HCT116 (cell line): ENCODE results near the gene RREB1. TPM values are rescaled to one million over a fixed set of nuclear protein-coding genes. Genes with fewer than 3 reads are reported as not detected.

Source experiments
- ATAC-seq: fragments of 200-7000 bp; cut with Tn5 transposase; 2 replicates; pipeline ENCODE4 v1.9.1; 2020; ENCODE audit warnings: mild to moderate bottlenecking, moderate library complexity
- BruUV-seq: library from RNA; stranded (reverse); fragments of 400-500 nt; replicated peaks from 2 replicates; lab custom pipeline; 2021; lab: Mats Ljungman, UMichigan
- CTCF ChIA-PET: fragments of 300-600 bp; sonication (Branson Sonifier 250); formaldehyde crosslinking; loops from one replicate; lab custom pipeline; 2021; ENCODE audit warnings: antibody characterized with exemption; lab: Charles Lee
- POLR2A ChIA-PET: fragments of 300-600, 350-600 bp; sonication (Branson Sonifier 250); formaldehyde crosslinking; loops from one replicate; lab custom pipeline; 2021; ENCODE audit warnings: antibody characterized with exemption; lab: Charles Lee
- RAD21 ChIA-PET, 2 experiments: fragments of 300-600 bp; sonication (Branson Sonifier 250); formaldehyde crosslinking; loops; one replicate each; lab custom pipeline; 2023; ENCODE audit warnings: low total read pairs in 2 of 2; ENCODE audit not compliant: uncharacterized antibody in 2 of 2, unreplicated experiment in 2 of 2, low non-redundant PET in 1 of 2; lab: Charles Lee
- DNase-seq: peaks from one replicate; pipeline ENCODE4 v3.0.0-alpha.2; 2010; ENCODE audit warnings: low read depth, low spot score
- H2AFZ ChIP-seq: fragments of 200-600 bp; shearing (Covaris generic), sonication (generic); 2 replicates; pipeline ENCODE4 v1.6.1; 2017; ENCODE audit warnings: low read depth, mixed run types, mixed read lengths, antibody characterized with exemption, low read length; ENCODE audit not compliant: poor library complexity, severe bottlenecking
- H3K27ac ChIP-seq: 2 replicates; pipeline ENCODE4 v1.5.1; 2012; ENCODE audit warnings: low read depth, low read length
- H3K27me3 ChIP-seq: fragments of 200-600 bp; sonication (generic); 2 replicates; pipeline ENCODE4 v1.6.1; 2016; ENCODE audit warnings: mixed run types, low read length, mixed read lengths; ENCODE audit not compliant: insufficient read depth
- H3K36me3 ChIP-seq, 2 experiments: fragments of 200-500 bp in 1 of 2; fragments of 200-600 bp in 1 of 2; sonication (Bioruptor generic) in 1 of 2; sonication (generic) in 1 of 2; 2 replicates each; pipeline versions ENCODE4 v1.5.1 to v1.6.1; 2014 to 2016; ENCODE audit warnings: low read length in 2 of 2, inconsistent platforms in 1 of 2, mixed read lengths in 1 of 2, mixed run types in 1 of 2; ENCODE audit not compliant: insufficient read depth in 2 of 2, control insufficient read depth in 1 of 2
- H3K4me1 ChIP-seq, 2 experiments: fragments of 200-600 bp in 1 of 2; sonication (generic) in 1 of 2; 2 replicates each; pipeline versions ENCODE4 v1.5.1 to v1.6.1; 2012 to 2017; ENCODE audit warnings: low read length in 2 of 2, inconsistent platforms in 1 of 2, mild to moderate bottlenecking in 1 of 2, mixed read lengths in 1 of 2, mixed run types in 1 of 2, moderate library complexity in 1 of 2; ENCODE audit not compliant: insufficient read depth in 2 of 2, control insufficient read depth in 1 of 2
- H3K4me2 ChIP-seq: fragments of 200-600 bp; sonication (generic); 2 replicates; pipeline ENCODE4 v1.6.1; 2017; ENCODE audit warnings: mixed run types, low read length, mixed read lengths
- H3K4me3 ChIP-seq, 2 experiments: fragments of 200-600 bp in 1 of 2; sonication (generic) in 1 of 2; replicated peaks in 1 of 2; 2 replicates each; pipeline ENCODE4 v1.5.1; 2011 to 2016; ENCODE audit warnings: low read length in 2 of 2, control low read depth in 1 of 2, low read depth in 1 of 2, mild to moderate bottlenecking in 1 of 2, mixed read lengths in 1 of 2, mixed run types in 1 of 2
- H3K79me2 ChIP-seq: fragments of 200-600 bp; sonication (generic); 2 replicates; pipeline ENCODE4 v1.6.1; 2017; ENCODE audit warnings: mild to moderate bottlenecking, mixed run types, low read length, moderate library complexity, mixed read lengths; ENCODE audit not compliant: insufficient read depth
- H3K9ac ChIP-seq: fragments of 200-600 bp; sonication (generic); 2 replicates; pipeline ENCODE4 v1.6.1; 2016; ENCODE audit warnings: low read length, mixed read lengths
- H3K9me2 ChIP-seq: fragments of 200-600 bp; sonication (generic), shearing (Covaris generic); 2 replicates; pipeline ENCODE4 v1.6.1; 2017; ENCODE audit warnings: mixed run types, mild to moderate bottlenecking, moderate library complexity; ENCODE audit not compliant: insufficient read depth
- H3K9me3 ChIP-seq, 2 experiments: fragments of 200-500 bp in 1 of 2; fragments of 200-600 bp in 1 of 2; sonication (Bioruptor generic) in 1 of 2; sonication (generic) in 1 of 2; 2 replicates each; pipeline ENCODE4 v1.6.1; 2014 to 2017; ENCODE audit warnings: low read length in 2 of 2, mixed read lengths in 2 of 2, inconsistent platforms in 1 of 2, low read depth in 1 of 2, mild to moderate bottlenecking in 1 of 2, mixed run types in 1 of 2, moderate library complexity in 1 of 2; ENCODE audit not compliant: control insufficient read depth in 1 of 2, insufficient read depth in 1 of 2
- H4K20me1 ChIP-seq: fragments of 200-600 bp; sonication (generic), shearing (Covaris generic); 2 replicates; pipeline ENCODE4 v1.6.1; 2017; ENCODE audit warnings: mixed run types, mild to moderate bottlenecking, moderate library complexity; ENCODE audit not compliant: insufficient read depth
- CBX3 ChIP-seq: IDR thresholded peaks from 2 replicates; pipeline ENCODE4 v1.6.1; 2012; ENCODE audit warnings: low read depth
- EZH2phosphoT487 ChIP-seq: fragments of 200-600 bp; IDR thresholded peaks from 2 replicates; pipeline ENCODE4 v1.6.1; 2018; ENCODE audit warnings: antibody characterized with exemption, borderline replicate concordance
- FOSL1 ChIP-seq: IDR thresholded peaks from 2 replicates; pipeline ENCODE4 v1.6.1; 2012; ENCODE audit warnings: low read depth
- MAX ChIP-seq: IDR thresholded peaks from 2 replicates; pipeline ENCODE4 v1.6.1; 2012
- POLR2A ChIP-seq: IDR thresholded peaks from 2 replicates; pipeline ENCODE4 v1.7.0; 2011; ENCODE audit warnings: borderline replicate concordance; ENCODE audit not compliant: insufficient read depth, insufficient read length; ENCODE audit errors: extremely low read depth
- POLR2AphosphoS5 ChIP-seq: IDR thresholded peaks from 2 replicates; pipeline ENCODE4 v1.6.1; 2011; ENCODE audit warnings: mild to moderate bottlenecking, low read depth, low read length, moderate library complexity
- RAD21 ChIP-seq: IDR thresholded peaks from 2 replicates; pipeline ENCODE4 v1.6.1; 2012; ENCODE audit warnings: low read depth, mild to moderate bottlenecking
- REST ChIP-seq: IDR thresholded peaks from 2 replicates; pipeline ENCODE4 v1.6.1; 2012; ENCODE audit warnings: low read depth
- SIN3A ChIP-seq: IDR thresholded peaks from 2 replicates; pipeline ENCODE4 v1.6.1; 2012; ENCODE audit warnings: low read depth
- SP1 ChIP-seq: IDR thresholded peaks from 2 replicates; pipeline ENCODE4 v1.6.1; 2012; ENCODE audit warnings: low read depth
- SRF ChIP-seq: IDR thresholded peaks from 2 replicates; pipeline ENCODE4 v1.6.1; 2012; ENCODE audit warnings: low read depth
- YY1 ChIP-seq: IDR thresholded peaks from 2 replicates; pipeline ENCODE4 v1.6.1; 2011; ENCODE audit warnings: low read length, low read depth, moderate library complexity, mild to moderate bottlenecking; ENCODE audit not compliant: insufficient replicate concordance; ENCODE audit errors: extremely low read depth
- ZNF274 ChIP-seq: fragments of 200-500 bp; sonication (Bioruptor generic); IDR thresholded peaks from 2 replicates; pipeline ENCODE4 v1.6.1; 2014; ENCODE audit warnings: mild to moderate bottlenecking, low read depth, low read length, inconsistent platforms
- intact Hi-C: fragments of 100-400 bp; cut with micrococcal nuclease; formaldehyde crosslinking; loops from 2 replicates; pipeline ENCODE4 v1.10.0; 2022
- total RNA-seq: library from RNA; stranded (reverse); gene quantifications from one replicate; pipeline ENCODE4 v1.2.1, GENCODE V29; 2021; ENCODE audit not compliant: unreplicated experiment

The RREB1 gene
- total RNA-seq, 1 experiment from 2014 or later: 47.9 TPM

GRCh38 chr6:7215131-7215530 is 107.4 kb downstream of the RREB1 start:
- Histone ChIP-seq H3K9me2 (no peaks in the 10 kb centered on the region), H3K9ac (no peak overlapping the region), H2AFZ (no peak overlapping the region), H3K4me2 (0 out of 2 replicates have a peak overlapping the region, but pooled peaks have one; percentile 9), H3K27me3 (no peaks in the 10 kb centered on the region), H3K27ac (no peak overlapping the region), H3K36me3 (peaks cover 11 to 27% of the 10 kb centered on the region in 2 experiments), H4K20me1 (no peaks in the 10 kb centered on the region), H3K4me1 (peaks cover 2 to 22% of the 10 kb centered on the region in 2 experiments; a peak in 3 of 4 replicates), H3K4me3 (no peak overlapping the region), H3K79me2 (no peaks in the 10 kb centered on the region; the same call in 1 of the 2 replicates), H3K9me3 (no peaks in the 10 kb centered on the region)
- RAD21 ChIA-PET: no interaction called here
- ATAC-seq (peak; percentile 58), DNase-seq (no peak)
- CTCF ChIA-PET: no interaction called here
- TF ChIP-seq SP1: no peak
- no peak for TF ChIP-seq ZNF274
- no peak; the same call in 1 of the 2 replicates for TF ChIP-seq FOSL1
- TF ChIP-seq SRF: no peak
- no peak for TF ChIP-seq REST
- no peak for TF ChIP-seq EZH2phosphoT487
- TF ChIP-seq RAD21: no peak
- TF ChIP-seq POLR2AphosphoS5: no peak
- no peak for TF ChIP-seq MAX
- TF ChIP-seq CBX3: no peak
- no peak for TF ChIP-seq SIN3A
- TF ChIP-seq YY1: no peak
- no peak for TF ChIP-seq POLR2A
- intact Hi-C loops: no loop called here
- BruUV-seq: no TSS peak
- POLR2A ChIA-PET: no interaction called here
